BLaER1 (cell line): ENCODE measurements around the gene AK5.

ENCODE experiments used
- H3K27ac ChIP-seq: shearing (Covaris generic); formaldehyde crosslinking; 2 replicates; pipeline ENCODE4 v1.8.1; 2022
- H3K27me3 ChIP-seq: shearing (Covaris generic); formaldehyde crosslinking; 2 replicates; pipeline ENCODE4 v1.8.1; 2022
- H3K36me3 ChIP-seq: shearing (Covaris generic); formaldehyde crosslinking; 2 replicates; pipeline ENCODE4 v1.8.1; 2022
- H3K4me1 ChIP-seq: shearing (Covaris generic); formaldehyde crosslinking; 2 replicates; pipeline ENCODE4 v1.8.1; 2022
- H3K4me2 ChIP-seq: shearing (Covaris generic); formaldehyde crosslinking; 2 replicates; pipeline ENCODE4 v1.8.1; 2022
- H3K4me3 ChIP-seq: shearing (Covaris generic); formaldehyde crosslinking; 2 replicates; pipeline ENCODE4 v1.8.1; 2022
- H3K9ac ChIP-seq: shearing (Covaris generic); formaldehyde crosslinking; 2 replicates; pipeline ENCODE4 v1.8.1; 2022
- H3K9me3 ChIP-seq: shearing (Covaris generic); formaldehyde crosslinking; 2 replicates; pipeline ENCODE4 v1.8.1; 2022
- H4K20me1 ChIP-seq: shearing (Covaris generic); formaldehyde crosslinking; 2 replicates; pipeline ENCODE4 v1.8.1; 2022
- Cebpa-rat ChIP-seq: shearing (Covaris generic); IDR thresholded peaks from 2 replicates; pipeline ENCODE4 v1.8.1; 2022

The AK5 gene

DNA sequence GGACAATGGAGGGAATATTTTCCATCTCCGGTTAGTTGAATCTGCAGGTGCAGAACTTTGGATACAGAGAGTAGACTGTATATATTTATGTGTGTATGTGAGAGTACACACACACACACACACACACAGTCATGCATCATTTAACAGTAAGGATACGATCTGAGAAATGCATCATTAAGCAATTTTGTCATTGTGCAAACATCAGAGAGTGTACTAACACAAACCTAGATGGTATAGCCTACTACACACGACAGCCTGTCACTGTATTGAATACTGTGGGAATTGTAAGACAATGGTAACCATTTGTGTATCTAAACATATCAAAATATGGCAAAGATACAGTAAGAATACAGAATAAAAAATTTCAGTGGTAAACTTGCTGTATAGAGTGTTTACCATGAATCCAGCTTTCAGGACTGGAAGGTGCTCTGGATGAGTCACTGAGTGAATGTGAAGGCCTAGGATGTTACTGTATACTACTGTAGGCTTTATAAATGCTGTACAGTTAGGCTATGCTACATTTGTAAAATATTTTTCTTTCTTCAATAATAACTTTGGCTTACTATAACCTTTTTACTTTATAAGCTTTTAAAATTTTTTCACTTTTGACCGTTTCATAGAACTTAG, 262.1 kb downstream of the AK5 start:
- Histone ChIP-seq H3K36me3 (no peaks in the 10 kb centered on the region), H3K27me3 (no peaks in the 10 kb centered on the region), H3K4me2 (no peak overlapping the region), H3K9ac (no peak overlapping the region), H3K4me1 (peaks cover 64% of the 10 kb centered on the region), H3K9me3 (no peaks in the 10 kb centered on the region), H3K4me3 (no peak overlapping the region), H4K20me1 (no peaks in the 10 kb centered on the region), H3K27ac (no peak overlapping the region)
- no peak for TF ChIP-seq Cebpa-rat

DNA sequence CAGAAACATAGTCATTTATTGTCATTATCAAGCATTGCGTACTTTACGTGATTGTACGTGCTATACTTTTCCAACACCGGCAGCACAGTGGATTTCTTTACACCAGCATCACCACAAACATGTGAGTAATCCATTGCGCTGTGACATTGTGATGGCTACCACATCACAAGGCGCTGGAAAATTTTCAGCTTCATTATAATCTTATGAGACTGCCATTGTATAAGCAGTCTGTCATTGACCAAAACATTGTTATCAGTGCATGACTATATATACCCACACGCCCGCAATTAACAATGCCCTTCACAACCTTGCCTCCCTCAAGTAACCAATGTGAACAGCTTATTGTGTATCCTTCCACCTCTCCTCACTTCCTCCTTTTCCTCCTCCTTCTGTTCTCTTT, 263.0 kb downstream of the AK5 start:
- Histone ChIP-seq H3K36me3 (no peaks in the 10 kb centered on the region), H3K4me3 (no peak overlapping the region), H4K20me1 (no peaks in the 10 kb centered on the region), H3K9ac (no peak overlapping the region), H3K4me2 (no peak overlapping the region), H3K4me1 (peaks cover 55% of the 10 kb centered on the region), H3K27me3 (no peaks in the 10 kb centered on the region), H3K9me3 (no peaks in the 10 kb centered on the region), H3K27ac (no peak overlapping the region)
- no peak for TF ChIP-seq Cebpa-rat

GRCh38 chr1:77545970-77546369, 264.2 kb downstream of the AK5 start:
- TF ChIP-seq Cebpa-rat = no peak
- Histone ChIP-seq H3K4me3 (no peak overlapping the region), H3K4me2 (peak overlapping the region; percentile 77), H3K27me3 (no peaks in the 10 kb centered on the region), H3K27ac (peak overlapping the region; percentile 59; the same call in 1 of the 2 replicates), H3K4me1 (peaks cover 43% of the 10 kb centered on the region), H4K20me1 (no peaks in the 10 kb centered on the region), H3K9me3 (no peaks in the 10 kb centered on the region), H3K36me3 (no peaks in the 10 kb centered on the region), H3K9ac (peak overlapping the region; percentile 23; the same call in 1 of the 2 replicates)

GRCh38 chr1:77546890-77547289, 265.1 kb downstream of the AK5 start:
- Histone ChIP-seq H3K4me1 (peaks cover 34% of the 10 kb centered on the region), H3K4me2 (no peak overlapping the region; the same call in 1 of the 2 replicates), H4K20me1 (no peaks in the 10 kb centered on the region), H3K9me3 (no peaks in the 10 kb centered on the region), H3K4me3 (no peak overlapping the region), H3K36me3 (no peaks in the 10 kb centered on the region), H3K27ac (no peak overlapping the region), H3K27me3 (no peaks in the 10 kb centered on the region), H3K9ac (no peak overlapping the region)
- TF ChIP-seq Cebpa-rat = no peak

DNA sequence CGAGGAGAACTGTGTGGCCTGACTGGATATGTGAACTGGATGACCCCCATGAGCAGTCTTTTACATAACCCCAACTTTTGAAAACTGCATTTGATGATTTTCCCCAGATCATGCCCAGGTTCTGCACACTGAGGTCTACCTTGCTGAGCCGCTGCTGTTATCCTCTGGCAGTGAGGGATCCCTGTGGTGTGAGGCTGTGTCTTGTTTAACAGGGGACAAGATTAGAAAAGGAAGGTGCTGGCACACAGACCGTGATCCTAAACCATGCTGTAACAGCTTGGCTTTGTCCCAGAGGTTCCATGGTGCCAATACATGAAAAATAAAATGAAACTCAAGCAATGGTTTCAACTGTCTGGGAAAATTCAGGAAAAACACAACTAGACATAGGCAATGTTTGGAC, 266.5 kb downstream of the AK5 start:
- Histone ChIP-seq H3K4me2 (no peak overlapping the region), H3K9ac (no peak overlapping the region), H3K36me3 (no peaks in the 10 kb centered on the region), H3K27me3 (no peaks in the 10 kb centered on the region), H3K4me3 (no peak overlapping the region), H3K9me3 (no peaks in the 10 kb centered on the region), H4K20me1 (no peaks in the 10 kb centered on the region), H3K27ac (no peak overlapping the region), H3K4me1 (peaks cover 29% of the 10 kb centered on the region)
- no peak for TF ChIP-seq Cebpa-rat

GRCh38 chr1:77550135-77550534, 268.3 kb downstream of the AK5 start:
- no peak overlapping the region for H3K9ac ChIP-seq
- H3K4me2 ChIP-seq = no peak overlapping the region
- no peaks in the 10 kb centered on the region for H3K36me3 ChIP-seq
- no peak overlapping the region for H3K27ac ChIP-seq
- no peaks in the 10 kb centered on the region for H4K20me1 ChIP-seq
- no peak for TF ChIP-seq Cebpa-rat
- no peak overlapping the region for H3K4me3 ChIP-seq
- no peaks in the 10 kb centered on the region for H3K9me3 ChIP-seq
- H3K27me3 ChIP-seq = no peaks in the 10 kb centered on the region
- peaks cover 17% of the 10 kb centered on the region for H3K4me1 ChIP-seq

DNA sequence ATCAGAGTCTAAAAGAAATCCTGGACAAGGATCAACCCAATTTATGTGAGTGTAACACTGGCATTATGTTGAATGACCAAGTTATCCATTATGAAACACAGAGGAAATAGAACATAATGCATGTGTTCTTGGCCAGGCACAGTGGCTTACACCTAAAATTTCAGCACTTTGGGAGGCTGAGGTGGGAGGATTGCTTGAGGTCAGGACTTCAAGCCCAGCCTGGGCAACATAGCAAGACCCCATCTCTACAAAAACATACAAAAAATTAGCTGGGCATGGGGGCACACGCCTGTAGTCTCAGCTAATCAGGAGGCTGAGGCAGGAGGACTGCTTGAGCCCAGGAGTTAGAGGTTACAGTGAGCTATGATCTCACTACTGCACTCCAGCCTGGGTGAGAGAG, 270.8 kb downstream of the AK5 start:
- Histone ChIP-seq H3K9ac (no peak overlapping the region), H3K4me1 (no peaks in the 10 kb centered on the region)
- TF ChIP-seq Cebpa-rat = no peak

GRCh38 chr1:77553568-77554291, 271.9 kb downstream of the AK5 start:
- no peaks in the 10 kb centered on the region for H3K4me1 ChIP-seq
- H3K27me3 ChIP-seq = no peaks in the 10 kb centered on the region
- no peak overlapping the region for H3K4me2 ChIP-seq
- no peaks in the 10 kb centered on the region for H4K20me1 ChIP-seq
- no peaks in the 10 kb centered on the region for H3K36me3 ChIP-seq
- no peak for TF ChIP-seq Cebpa-rat
- no peak overlapping the region for H3K4me3 ChIP-seq
- no peak overlapping the region for H3K9ac ChIP-seq
- no peaks in the 10 kb centered on the region for H3K9me3 ChIP-seq
- no peak overlapping the region for H3K27ac ChIP-seq

More for the DNA sequence above, 270.8 kb downstream of the AK5 start:
- H3K36me3 ChIP-seq = no peaks in the 10 kb centered on the region
- no peaks in the 10 kb centered on the region for H3K27me3 ChIP-seq
- H3K4me3 ChIP-seq = no peak overlapping the region
- H3K9me3 ChIP-seq = no peaks in the 10 kb centered on the region
- H3K4me2 ChIP-seq = no peak overlapping the region
- H4K20me1 ChIP-seq = no peaks in the 10 kb centered on the region
- no peak overlapping the region for H3K27ac ChIP-seq

DNA sequence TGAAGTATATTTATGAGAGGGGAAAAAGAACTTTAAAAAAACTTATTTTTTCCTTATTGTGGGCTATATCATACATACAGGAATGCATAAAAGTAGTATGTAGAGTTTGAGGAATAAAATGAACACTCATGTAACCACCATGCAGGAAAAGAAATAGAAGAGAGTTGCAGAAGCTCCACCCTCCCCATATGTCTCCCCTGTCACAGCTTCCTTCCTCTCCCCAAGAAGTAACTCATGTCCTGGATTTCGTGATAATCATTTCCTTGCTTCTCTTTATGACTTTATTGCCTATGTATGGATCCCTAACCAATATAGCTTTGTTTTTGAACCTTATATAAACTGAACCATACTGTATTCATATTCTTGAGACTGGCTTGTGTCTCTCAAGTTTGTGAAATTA, 274.2 kb downstream of the AK5 start:
- H4K20me1 ChIP-seq = no peaks in the 10 kb centered on the region
- no peak overlapping the region for H3K27ac ChIP-seq
- no peak for TF ChIP-seq Cebpa-rat
- H3K4me2 ChIP-seq = no peak overlapping the region
- no peaks in the 10 kb centered on the region for H3K27me3 ChIP-seq
- no peaks in the 10 kb centered on the region for H3K9me3 ChIP-seq
- H3K36me3 ChIP-seq = no peaks in the 10 kb centered on the region; the same call in 1 of the 2 replicates
- no peak overlapping the region for H3K4me3 ChIP-seq
- no peak overlapping the region for H3K9ac ChIP-seq
- H3K4me1 ChIP-seq = no peaks in the 10 kb centered on the region

DNA sequence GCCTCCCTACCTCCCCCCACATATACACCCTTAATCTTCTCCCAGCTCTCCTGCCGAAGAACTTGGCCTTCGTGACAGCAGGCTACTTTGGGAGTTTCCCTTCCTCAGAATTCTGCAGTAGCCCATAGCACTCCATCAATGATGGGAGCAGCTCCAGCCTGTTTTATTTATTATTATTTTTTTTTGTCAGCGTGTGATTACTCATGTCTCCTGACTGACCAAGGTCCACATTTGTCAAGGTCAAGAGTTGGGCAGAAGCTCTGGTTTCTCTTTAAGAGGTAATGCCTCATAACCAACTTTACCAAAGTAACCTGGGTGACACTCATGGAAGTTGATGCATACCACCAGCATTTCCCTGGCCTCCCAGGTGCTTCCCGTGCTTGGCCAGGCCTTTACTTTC, 275.2 kb downstream of the AK5 start:
- no peaks in the 10 kb centered on the region for H3K4me1 ChIP-seq
- no peaks in the 10 kb centered on the region for H3K27me3 ChIP-seq
- H3K9me3 ChIP-seq = no peaks in the 10 kb centered on the region
- H3K4me2 ChIP-seq = no peak overlapping the region
- no peak overlapping the region for H3K27ac ChIP-seq
- H4K20me1 ChIP-seq = no peaks in the 10 kb centered on the region
- peaks cover 9% of the 10 kb centered on the region; the same call in 1 of the 2 replicates for H3K36me3 ChIP-seq
- no peak overlapping the region for H3K4me3 ChIP-seq
- TF ChIP-seq Cebpa-rat = no peak
- H3K9ac ChIP-seq = no peak overlapping the region
